ENCODE results near the gene GLO1.
A peak's percentile ranks its signal among the peaks of the same experiment; 100 is the strongest.

GLO1 gene

DNA sequence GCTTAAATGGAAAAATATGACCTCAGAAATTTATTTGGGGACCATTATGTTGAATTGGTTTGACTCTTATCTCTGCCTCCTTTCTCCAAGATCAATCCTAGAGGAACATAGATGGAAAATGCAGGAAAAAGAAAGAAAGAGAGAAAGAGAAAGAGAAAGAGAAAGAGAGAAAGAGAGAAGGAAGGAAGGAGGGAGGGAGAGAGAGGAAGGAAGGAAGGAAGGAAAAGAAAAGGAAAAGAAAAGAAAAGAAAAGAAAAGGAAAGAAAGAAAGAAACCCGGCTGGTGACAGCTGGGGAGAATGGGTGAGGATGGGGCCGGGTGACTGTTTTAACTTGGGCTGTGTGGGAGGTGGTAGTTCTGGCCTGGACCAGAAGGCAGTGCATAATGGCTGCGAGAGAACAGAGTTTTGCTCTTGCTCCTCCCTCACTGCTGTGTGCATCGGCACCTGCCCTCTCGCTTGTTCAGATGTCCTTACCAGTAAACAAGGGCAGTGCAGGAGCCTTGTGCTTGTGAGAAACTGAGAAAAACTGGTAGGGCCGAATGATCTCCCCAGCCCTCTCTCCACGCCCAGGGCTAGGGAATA lies 24.7 kb downstream of the GLO1 start:
- in situ Hi-C loops (cut with MboI; ENCODE audit: low pct_unique_long_range_greater_than_20kb, low sequenced_read_pairs) = no loop called here
- no peak for DNase-seq

DNA sequence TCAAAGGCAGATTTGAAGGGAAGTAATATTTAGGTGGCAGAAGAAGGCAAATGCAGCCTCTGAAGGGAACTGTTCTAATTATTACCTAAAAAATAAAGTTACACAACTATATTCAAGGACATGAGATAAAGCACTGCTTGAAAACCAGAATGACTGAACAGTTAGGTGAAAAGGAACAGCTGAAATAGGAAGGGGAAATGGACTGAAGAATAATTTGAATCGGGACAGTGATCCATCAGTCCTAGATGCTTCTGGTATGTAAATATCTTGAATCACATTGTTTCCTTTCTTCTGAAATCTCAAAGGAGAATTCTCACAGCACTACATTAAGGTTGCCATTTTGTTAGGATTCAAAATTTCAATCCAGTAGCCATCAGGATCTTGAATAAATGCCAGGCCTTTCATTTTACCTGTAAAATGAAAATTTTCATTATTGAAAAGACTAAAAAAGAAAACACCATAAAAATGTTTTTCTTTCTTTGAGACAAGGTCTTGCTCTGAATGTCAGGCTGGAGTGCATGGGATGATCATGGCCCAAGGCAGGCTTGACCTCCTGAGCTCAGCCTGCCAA lies 25.9 kb downstream of the GLO1 start:
- DNase-seq = no peak
- in situ Hi-C loops (cut with MboI; ENCODE audit: low pct_unique_long_range_greater_than_20kb, low sequenced_read_pairs) = no loop called here

DNA sequence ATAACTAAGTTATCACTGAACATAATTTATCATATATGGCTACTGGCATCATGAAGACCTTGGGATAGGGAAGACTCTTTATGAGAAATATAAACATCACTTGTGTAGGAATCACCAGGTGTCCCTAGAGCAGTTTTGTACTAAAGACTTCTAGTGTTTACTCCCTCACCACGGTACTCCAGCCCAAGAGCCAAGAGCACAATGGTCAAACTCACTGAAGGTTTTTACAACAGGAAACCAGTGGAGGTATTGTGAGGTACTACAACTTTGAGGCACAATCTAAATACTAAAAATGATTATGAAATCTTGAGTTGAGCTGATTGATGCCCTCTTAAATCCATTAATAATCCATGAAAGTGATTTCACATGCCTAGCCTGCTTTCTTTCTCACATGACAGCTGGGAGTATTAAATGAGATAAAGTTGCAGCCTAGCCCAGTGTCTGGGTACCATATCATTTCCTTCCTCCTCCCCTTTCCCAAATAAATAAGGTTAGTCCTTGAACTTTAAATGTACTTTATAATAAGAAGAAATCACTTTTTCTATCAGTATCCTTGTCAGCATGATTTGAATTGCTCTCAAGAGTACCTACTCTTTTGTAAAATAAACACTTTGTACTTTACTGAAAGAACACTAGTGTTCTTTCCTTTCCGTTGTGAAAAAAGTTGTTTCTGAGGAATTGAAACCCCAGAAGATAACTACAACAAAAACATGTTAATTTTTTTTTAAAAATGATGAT lies 26.5 kb downstream of the GLO1 start:
- DNase-seq = no peak
- in situ Hi-C loops (cut with MboI; ENCODE audit: low pct_unique_long_range_greater_than_20kb, low sequenced_read_pairs) = no loop called here

DNA sequence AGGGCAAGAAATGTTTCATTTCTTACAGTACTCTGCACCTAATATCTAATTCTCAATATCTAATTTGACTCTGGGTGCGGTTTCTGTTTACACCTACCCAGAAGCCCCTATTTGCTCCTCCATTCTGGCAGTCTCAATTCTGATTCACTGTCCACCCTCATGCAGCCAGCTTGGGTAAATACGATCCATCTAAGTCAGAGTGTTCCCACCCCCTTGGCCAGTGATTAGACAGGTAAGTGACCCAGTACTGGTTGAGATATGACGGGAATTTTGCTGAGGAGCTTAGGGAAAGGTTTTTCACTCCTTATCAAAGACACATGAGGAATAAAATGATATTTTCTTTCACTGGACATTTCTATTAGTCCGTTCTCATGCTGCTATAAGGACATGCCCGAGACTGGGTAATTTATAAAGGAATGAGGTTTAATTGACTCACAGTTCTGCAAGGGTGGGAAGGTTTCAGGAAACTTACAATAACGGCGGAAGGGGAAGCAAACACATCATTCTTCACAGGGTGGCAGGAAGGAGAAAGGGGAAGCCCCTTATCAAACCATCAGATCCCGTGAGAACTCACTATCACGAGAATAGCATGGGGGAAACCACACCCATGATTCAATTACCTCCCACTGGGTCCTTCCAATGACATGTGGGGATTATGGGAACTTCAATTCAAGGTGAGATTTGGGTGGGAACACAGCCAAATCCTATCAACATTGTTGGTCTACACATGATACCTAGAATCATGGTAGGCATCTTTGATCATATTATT lies 29.4 kb downstream of the GLO1 start:
- in situ Hi-C loops (cut with MboI; ENCODE audit: low pct_unique_long_range_greater_than_20kb, low sequenced_read_pairs) = no loop called here
- peak; percentile 88 for DNase-seq

DNA sequence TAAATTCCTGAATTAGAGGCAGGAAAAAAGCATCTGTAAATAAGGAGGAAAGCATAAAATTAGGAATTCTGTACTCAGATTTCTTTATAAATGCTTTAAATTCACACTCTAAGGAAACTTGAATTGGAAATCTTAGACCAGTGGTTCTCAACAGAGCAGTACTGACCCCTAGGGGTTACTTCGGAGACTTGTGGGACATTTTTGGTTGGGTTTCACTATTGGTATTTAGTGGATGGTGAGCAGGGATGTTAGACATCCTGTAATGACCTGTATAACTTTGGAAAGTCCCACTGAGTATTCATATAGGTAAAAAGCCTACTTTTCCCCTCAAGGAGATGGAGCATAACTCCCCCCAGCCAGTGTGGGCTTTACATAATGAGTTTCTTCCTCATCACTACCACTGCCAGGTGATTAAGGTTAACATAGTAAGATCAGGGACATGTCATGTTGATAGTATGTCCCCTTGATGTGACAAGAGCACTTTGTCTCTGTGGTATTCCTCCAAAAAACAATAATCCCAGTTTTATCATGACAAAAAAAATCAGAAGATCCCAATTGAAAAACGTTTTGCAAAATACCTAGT lies 31.0 kb downstream of the GLO1 start:
- DNase-seq = peak; percentile 60
- in situ Hi-C loops (cut with MboI; ENCODE audit: low pct_unique_long_range_greater_than_20kb, low sequenced_read_pairs) = no loop called here

DNA sequence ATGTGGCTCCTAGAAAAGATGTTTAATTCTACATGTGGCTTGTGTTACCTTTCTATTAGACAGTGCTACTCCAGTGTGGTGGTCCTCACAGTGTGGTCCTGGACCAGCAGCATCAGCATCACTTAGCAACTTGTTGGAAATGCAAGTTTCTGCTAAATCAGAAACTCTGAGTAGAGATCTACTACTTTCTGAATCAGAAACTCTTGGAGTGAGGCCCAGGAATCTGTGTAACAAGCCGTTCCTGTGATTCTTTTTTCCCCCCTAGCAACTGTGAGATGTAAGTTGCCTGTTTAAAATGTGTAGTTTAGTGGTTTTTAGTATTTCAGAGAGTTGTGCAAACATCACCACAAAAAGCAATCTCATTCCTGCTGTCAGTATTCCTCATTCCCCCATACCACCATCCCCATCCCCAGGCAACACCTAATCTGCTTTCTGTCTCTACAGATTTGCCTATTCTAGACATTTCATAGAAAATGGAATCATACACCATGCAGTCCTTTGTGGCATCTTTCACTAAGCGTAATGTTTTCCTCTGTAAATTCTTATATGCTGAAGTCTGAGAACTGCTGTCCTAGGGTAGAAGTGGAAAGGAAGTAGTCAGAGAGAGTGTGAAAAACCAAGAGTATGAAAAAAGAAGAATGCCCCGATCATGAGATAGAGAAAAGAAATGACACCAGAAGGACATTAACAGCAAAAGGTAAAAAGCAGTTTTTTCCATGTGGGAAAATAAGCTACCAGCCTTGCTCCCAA lies 44.4 kb downstream of the GLO1 start:
- in situ Hi-C loops (cut with MboI; ENCODE audit: low pct_unique_long_range_greater_than_20kb, low sequenced_read_pairs) = no loop called here
- DNase-seq = no peak

DNA sequence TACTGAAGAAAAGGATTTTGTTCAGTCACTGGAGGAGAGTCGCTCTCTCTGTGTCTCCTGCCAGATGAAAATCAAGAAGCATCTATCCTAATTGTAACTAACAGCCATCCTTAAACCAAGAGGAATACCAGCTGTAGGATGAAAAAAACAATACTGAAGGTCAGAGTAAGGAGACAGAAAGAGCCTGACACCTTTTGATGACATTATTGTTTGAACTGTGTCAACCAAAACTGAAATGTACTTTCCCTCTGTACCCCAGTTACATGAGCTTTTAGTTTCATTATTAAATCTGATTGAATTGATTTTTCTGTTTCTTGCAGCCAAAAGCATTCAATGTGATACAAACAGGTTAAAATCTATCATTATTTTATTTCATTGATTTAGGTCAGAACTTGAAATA lies 46.0 kb downstream of the GLO1 start:
- in situ Hi-C loops (cut with MboI; ENCODE audit: low pct_unique_long_range_greater_than_20kb, low sequenced_read_pairs) = no loop called here
- no peak for DNase-seq

DNA sequence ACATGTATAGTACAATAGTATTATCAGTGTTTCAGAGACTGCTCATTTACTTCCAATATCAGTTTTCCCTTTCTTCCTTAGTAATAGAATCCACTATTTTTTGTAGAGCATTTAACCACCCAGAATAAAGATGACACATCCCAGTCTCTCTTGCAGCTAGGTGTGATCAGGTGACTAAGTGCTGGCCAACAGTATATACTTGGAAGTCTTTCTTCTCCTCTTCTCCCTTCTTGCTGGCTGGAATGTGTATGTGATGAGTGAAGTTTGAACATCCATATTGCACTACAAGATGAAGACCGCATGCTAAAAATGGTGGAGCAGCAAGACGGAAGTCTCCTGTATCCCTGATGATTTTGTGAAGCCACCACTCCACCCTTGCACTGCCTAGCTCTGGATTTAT lies 48.7 kb downstream of the GLO1 start:
- no peak for DNase-seq
- in situ Hi-C loops (cut with MboI; ENCODE audit: low pct_unique_long_range_greater_than_20kb, low sequenced_read_pairs) = no loop called here

DNA sequence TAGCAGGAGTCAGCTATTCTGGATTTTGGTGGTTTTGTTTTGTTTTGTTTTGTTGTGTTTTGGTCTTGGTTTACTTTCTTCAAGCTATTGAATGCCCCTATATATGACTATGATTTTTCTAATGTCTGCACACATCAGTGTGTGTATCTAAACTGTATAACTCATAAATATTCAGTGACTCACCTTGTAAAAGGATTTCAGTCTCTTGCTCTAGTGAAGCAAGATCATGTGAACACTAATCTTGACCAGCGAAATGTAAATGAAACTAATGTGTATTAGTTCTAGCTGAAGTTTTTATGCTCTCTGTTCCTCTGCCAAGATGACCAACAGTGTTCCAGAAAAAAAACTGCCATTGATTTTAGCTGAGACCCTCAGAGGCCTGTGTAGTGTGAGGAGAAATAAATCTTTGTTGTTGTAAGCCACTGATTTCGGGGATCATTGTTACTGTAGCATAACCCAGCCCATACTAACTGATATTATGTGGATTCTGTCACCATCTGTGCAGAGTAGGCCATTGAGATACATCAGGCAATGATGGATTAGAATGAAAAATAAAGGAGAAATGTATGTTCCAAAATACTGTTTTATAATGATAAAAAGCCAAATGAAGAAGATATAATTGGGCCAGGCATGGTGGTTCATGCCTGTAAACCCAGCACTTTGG lies 51.7 kb downstream of the GLO1 start:
- in situ Hi-C loops (cut with MboI; ENCODE audit: low pct_unique_long_range_greater_than_20kb, low sequenced_read_pairs) = no loop called here
- no peak for DNase-seq

DNA sequence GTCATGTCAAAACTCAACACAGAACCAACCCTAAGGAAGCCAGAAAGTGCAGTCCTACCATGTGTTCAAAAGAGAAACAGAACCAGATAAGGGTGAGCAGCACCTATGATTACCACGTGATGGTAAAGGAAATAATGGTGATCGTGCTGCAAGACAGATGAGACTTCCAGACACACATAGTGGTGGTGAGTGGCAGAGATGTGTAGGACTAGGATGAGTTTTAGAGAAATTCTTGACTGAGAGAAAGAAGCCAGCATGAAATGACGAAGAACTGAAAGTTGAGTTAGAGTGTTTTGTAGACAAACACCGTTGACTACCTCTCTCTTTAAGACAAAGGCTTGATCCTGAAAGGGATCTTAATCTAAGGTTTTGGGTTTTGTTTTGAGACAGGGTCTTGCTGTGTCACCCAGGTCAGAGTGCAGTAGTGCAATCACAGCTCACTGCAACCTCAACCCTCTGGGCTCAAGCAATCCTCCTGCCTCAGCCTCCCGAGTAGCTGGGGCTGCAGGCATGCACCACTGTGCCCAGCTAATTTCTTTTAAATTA lies 52.7 kb downstream of the GLO1 start:
- in situ Hi-C loops (cut with MboI; ENCODE audit: low pct_unique_long_range_greater_than_20kb, low sequenced_read_pairs) = no loop called here
- DNase-seq = no peak

DNA sequence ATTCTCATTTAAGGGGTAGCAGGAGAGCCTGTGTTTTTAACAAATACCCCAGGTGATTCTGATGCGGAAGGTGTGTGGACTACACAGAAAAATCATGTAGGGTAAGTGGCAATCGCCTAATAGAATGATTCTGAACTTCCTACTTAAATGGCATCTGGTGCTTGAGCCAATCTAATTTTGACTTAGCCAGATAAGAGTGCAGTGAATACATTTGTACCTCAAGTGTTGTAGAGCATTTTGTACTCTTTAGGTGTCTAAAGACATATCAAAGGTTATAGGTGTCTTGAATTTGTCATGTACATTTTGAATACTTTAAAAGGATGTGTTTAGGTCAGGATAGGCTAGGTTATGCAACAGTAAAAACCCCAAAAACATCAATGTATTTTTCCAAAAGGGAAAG lies 53.2 kb downstream of the GLO1 start:
- in situ Hi-C loops (cut with MboI; ENCODE audit: low pct_unique_long_range_greater_than_20kb, low sequenced_read_pairs) = no loop called here
- DNase-seq = no peak

DNA sequence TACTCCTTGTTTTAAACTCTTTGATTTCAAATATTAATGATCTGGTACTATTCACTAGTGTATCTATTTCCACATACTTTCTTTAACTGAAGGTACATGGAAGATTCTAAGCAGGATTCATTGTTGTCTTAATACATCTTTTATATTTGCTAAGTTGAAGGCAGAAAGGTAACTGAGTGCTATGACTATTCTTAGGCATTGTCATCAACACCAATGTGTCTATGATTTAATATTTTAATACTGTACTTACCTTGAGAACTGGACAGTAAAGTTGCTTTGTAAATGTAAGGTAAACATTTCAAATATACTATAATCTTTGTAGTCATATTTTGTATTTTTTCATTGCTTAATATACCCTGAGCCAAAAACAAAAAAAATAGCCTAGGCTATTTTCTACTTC lies 54.3 kb downstream of the GLO1 start:
- in situ Hi-C loops (cut with MboI; ENCODE audit: low pct_unique_long_range_greater_than_20kb, low sequenced_read_pairs) = no loop called here
- no peak for DNase-seq

DNA sequence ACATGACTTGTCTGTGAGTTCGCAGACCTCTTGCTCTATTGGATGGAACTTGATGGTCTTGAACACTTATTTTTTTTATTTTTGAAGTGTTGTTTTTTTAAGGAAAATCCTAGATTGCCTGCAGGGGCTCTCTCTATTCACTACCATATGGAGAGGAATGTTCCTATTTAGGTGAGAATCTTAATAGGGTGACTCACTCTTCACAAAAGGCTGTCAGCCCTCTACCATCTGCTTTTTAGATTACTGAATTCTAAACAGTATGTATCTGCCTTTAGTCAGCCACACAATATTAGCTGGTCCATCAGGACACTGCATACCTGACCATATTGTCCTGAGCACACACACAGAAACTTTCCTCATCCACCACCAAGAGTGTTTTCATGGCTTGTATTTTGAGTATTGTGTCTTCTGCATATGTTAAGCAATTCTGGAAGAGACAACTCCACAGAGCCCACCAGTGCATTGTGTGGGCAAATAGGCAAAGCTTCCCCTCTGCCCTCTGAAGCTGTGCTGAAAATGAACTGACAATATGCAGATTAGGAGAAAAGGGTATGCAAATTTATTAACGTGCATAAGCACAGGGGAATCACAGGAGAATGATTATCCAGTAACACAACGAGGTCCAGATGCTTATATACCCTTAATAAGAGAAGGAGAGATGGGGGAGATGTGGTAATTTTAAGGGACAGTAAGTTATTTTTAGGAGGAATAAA lies 56.6 kb downstream of the GLO1 start:
- in situ Hi-C loops (cut with MboI; ENCODE audit: low pct_unique_long_range_greater_than_20kb, low sequenced_read_pairs) = no loop called here
- no peak for DNase-seq

DNA sequence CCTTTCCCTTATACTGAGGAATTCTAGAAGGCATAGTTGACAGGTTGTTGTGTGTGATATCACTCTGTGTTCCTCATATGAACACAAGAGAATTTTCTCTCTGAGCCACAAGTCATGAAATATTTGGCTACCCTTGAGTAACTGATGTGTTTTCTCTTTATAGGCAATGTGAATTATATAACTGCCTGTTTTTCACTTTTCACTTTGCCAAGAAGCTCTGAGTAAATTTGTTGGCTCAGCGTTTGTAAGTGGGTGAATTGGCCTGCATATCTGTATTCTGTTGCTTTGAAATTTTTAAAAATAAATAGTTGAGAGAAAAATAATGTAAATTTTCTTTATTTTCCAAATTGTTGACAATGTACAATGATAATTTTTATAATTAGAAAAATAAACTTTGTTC lies 58.0 kb downstream of the GLO1 start:
- no peak for DNase-seq
- in situ Hi-C loops (cut with MboI; ENCODE audit: low pct_unique_long_range_greater_than_20kb, low sequenced_read_pairs) = no loop called here

DNA sequence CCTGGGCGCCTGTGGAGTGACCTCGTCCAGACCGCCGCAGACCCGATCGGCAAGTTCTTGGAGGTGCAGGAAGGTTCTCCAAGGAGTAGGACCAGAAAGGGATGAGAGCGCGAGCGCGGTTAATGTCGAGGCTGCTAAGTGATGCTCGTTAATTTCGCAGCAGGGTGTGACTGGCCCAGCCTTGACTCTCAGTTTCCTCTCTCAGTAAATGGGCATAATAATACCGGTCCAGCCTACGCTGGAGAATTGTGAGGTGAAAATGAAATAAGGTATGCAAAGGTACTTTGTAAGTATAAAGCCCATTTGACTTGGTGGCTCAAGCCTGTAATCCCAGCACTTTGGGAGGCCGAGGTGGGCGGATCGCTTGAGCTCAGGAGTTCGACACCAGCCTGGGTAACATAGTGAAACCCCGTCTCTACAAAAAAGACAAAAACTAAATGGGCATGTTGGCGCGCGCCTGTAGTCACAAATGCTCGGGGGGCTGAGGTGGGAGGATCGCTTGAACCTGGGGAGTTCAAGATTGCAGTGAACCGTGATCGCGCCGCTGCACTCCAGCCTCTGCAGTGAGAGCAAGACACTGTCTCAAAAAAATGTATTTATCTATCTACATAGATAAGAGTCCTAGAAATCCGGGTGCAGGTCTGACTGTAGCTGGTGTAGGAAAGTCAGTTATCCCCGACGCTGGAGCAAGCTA lies 62.6 kb downstream of the GLO1 start:
- DNase-seq = peak; percentile 2
- in situ Hi-C loops (cut with MboI; ENCODE audit: low pct_unique_long_range_greater_than_20kb, low sequenced_read_pairs) = no loop called here

DNA sequence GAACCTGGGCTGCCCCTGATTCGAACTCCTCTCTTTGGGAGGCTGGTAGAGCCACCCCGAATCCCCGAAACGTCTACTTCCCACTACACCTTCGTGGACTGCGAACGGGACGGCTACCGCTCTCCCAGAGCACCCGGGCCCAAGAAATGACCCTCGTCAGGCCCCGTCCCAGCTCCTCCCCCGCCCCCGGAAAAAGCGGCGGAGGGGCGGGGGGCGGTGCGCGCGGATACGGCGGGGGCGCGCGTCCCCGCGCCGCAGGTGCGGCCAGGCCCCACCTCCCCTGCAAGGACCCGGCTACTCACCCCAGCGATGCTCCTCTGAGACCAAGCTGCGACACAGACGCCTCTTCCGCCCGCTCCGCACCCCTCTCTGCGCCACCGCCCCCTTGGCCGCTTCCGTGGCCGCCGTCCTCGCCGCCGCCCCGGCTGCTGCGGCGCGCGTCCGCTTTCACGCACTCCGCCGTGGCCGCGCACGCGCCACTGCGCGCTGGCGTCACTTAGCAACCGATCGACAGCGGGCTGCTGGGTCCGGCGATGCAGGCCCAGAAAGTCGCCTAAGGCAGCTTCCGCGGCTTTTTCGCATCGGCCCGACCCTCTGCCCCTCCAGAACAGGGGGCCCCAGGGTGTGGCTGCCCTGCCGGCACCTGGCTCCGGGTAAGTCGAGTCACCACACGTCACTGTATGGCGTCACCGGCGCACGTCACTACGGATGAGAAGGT lies 63.3 kb downstream of the GLO1 start, which contains the start of gene BTBD9:
Gene BTBD9 (minus strand): TSS at position 432 of the 718 bp plus-strand sequence.
- peak; percentile 83 for DNase-seq
- in situ Hi-C loops (cut with MboI; ENCODE audit: low pct_unique_long_range_greater_than_20kb, low sequenced_read_pairs) = no loop called here
